Adipose tissue (tissue), 3 donors: ENCODE results near the gene RAB5A. TPM values are rescaled to one million over a fixed set of nuclear protein-coding genes. Genes with fewer than 3 reads are reported as not detected.
"Not testable (repeated sequence)": the region's sequence is repeated elsewhere in the genome, so short reads cannot be mapped to it uniquely, and the experiment has no call there.

Experiments used
- H3K27ac ChIP-seq: one replicate; pipeline ENCODE4 v1.5.1; 2013; ENCODE audit warnings: low read depth, low read length
- WGBS, 3 donors: extraction: QIAGEN DNeasy Blood & Tissue Kit; methylation state at CpG; one replicate each; pipeline ENCODE4 v1.1.7; 2013; 5-methylcytosine and 5-hydroxymethylcytosine counted together
- polyA plus RNA-seq, 3 donors: library from polyadenylated mRNA; stranded (reverse); fragments of 200-250 nt; gene quantifications; one replicate each; pipeline ENCODE4 v1.2.3, GENCODE V29; 2013
- donor health status: healthy with polysubstance abuse.
- donor health status: Bipolar disorder and iron deficiency.
- donor health status: healthy.

RAB5A gene
- polyA plus RNA-seq, 3 donors, result 11.4 to 54.8 (median 27.6) TPM

GRCh38 chr3:19945969-19946831, 697 bp upstream of the RAB5A start:
- H3K27ac ChIP-seq, result peak overlapping the region; percentile 70
- WGBS, 3 donors, result 35 to 48% (median 42%) methylated on average over 26 of the region's 26 CpGs

GRCh38 chr3:19947549-19948225, 790 bp downstream of the RAB5A start:
- H3K27ac ChIP-seq, result peak overlapping the region; percentile 95
- WGBS, 3 donors, result 0 to 1% (median 1%) methylated on average over 25 to 30 of the region's 30 CpGs

DNA sequence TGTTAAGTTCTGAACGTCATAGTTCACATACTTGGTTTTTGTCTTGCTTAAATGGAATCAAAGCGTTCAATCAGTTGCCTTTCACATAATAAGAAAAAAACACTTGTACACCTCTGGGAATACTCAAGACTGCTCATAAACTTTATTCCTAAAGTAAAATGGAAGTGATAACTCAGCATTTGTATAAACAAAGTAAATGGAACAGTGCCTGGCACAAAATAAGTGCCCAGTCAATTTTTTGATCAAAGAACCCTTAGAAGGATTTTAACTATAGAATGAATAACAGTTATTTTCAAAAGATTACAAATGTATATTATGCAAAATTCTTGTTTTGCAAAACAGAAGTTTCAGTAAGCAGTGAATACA, 1.3 kb downstream of the RAB5A start:
- H3K27ac ChIP-seq, result peak overlapping the region; percentile 95
- WGBS, 3 donors, result 0 to 4% (median 0%) methylated on average over 2 of the region's 2 CpGs

- H3K27ac ChIP-seq, result no peak overlapping the region
- WGBS, 3 donors, result 84 to 91% (median 87%) methylated on average over 2 of the region's 2 CpGs
Observed at GRCh38 chr3:19950316-19950715, 3.4 kb downstream of the RAB5A start.

GRCh38 chr3:19954676-19955075, 7.8 kb downstream of the RAB5A start:
- WGBS, 3 donors, result 96 to 99% (median 97%) methylated on average over 4 of the region's 4 CpGs
- H3K27ac ChIP-seq, result no peak overlapping the region

- 87 to 95% (median 94%) methylated on average over 9 of the region's 9 CpGs for WGBS, 3 donors
- H3K27ac ChIP-seq, result not testable (repeated sequence)
Observed at GRCh38 chr3:19957354-19957753, 10.5 kb downstream of the RAB5A start.

- WGBS, 3 donors, result 71 to 73% (median 72%) methylated on average over 4 of the region's 4 CpGs
- H3K27ac ChIP-seq, result no peak overlapping the region
Observed at GRCh38 chr3:19959505-19959904, 12.6 kb downstream of the RAB5A start.

- 70 to 83% (median 81%) methylated on average over 4 of the region's 4 CpGs for WGBS, 3 donors
- H3K27ac ChIP-seq, result no peak overlapping the region
Observed at GRCh38 chr3:19960696-19961095, 13.8 kb downstream of the RAB5A start.

DNA sequence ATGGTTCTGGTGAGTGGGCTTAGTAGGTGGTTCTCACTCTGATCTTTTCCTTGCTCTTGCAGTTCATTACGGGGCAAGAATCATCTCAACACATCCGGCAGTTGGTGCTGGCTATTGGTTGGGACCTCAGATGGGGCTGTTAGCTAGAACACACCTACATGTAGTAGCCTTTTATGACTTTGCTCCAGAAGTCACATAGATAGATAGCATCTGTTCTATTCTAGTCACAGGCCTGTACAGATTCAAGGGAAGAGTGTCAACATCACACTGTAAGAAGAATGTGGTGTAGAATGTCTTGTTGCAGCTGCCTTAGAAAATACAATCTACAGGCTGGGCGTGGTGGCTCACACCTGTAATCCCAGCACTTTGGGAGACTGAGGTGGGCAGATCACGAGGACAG, 15.1 kb downstream of the RAB5A start:
- no peak overlapping the region for H3K27ac ChIP-seq
- WGBS, 3 donors, result 94 to 98% (median 97%) methylated on average over 4 of the region's 4 CpGs

- 82 to 92% (median 89%) methylated on average over 6 of the region's 6 CpGs for WGBS, 3 donors
- no peak overlapping the region for H3K27ac ChIP-seq
Observed at GRCh38 chr3:19967208-19967607, 20.3 kb downstream of the RAB5A start.

- no peak overlapping the region for H3K27ac ChIP-seq
- 76 to 81% (median 79%) methylated on average over 4 of the region's 4 CpGs for WGBS, 3 donors
Observed at GRCh38 chr3:19967812-19968211, 20.9 kb downstream of the RAB5A start.

DNA sequence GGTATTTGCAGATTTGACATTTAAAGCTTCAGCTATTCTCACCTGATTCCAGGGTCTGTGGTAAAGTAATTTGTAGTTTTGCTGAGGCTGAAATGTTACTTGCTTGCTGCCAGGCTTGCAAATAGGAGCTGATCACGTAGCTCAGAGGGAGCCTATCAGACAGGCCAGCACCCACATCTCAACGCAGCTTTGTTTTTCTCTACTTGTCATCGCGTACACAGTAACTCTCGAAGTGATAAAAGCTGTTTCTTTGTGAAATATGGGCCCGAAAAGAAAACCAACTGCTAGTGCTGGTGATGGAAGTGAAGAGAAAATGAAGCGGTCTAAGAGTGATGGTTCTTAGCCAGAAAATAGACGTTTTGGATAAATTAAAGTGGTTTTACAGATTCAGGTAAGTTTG, 23.4 kb downstream of the RAB5A start:
- 66 to 92% (median 90%) methylated on average over 8 of the region's 8 CpGs for WGBS, 3 donors
- H3K27ac ChIP-seq, result no peak overlapping the region

GRCh38 chr3:19972054-19972453, 25.2 kb downstream of the RAB5A start:
- no peak overlapping the region for H3K27ac ChIP-seq
- 41 to 63% (median 59%) methylated on average over 3 of the region's 3 CpGs for WGBS, 3 donors

GRCh38 chr3:19988904-19989303, 42.0 kb downstream of the RAB5A start:
- not testable (repeated sequence) for H3K27ac ChIP-seq
- WGBS, 3 donors, result 95 to 97% (median 97%) methylated on average over 8 of the region's 8 CpGs

GRCh38 chr3:19994796-19995195, 47.9 kb downstream of the RAB5A start:
- WGBS, 3 donors, result 70 to 83% (median 80%) methylated on average over 2 of the region's 2 CpGs
- H3K27ac ChIP-seq, result no peak overlapping the region

GRCh38 chr3:19997502-19997901, 50.6 kb downstream of the RAB5A start:
- WGBS, 3 donors, result 79 to 92% (median 83%) methylated on average over 4 of the region's 4 CpGs

GRCh38 chr3:20001932-20002331, 55.0 kb downstream of the RAB5A start:
- WGBS, 3 donors, result 64 to 76% (median 71%) methylated on average over 3 of the region's 3 CpGs
- H3K27ac ChIP-seq, result no peak overlapping the region

More at GRCh38 chr3:19997502-19997901, 50.6 kb downstream of the RAB5A start:
- no peak overlapping the region for H3K27ac ChIP-seq

- H3K27ac ChIP-seq, result no peak overlapping the region
- 96 to 97% (median 97%) methylated on average over 20 of the region's 20 CpGs for WGBS, 3 donors
Observed at GRCh38 chr3:20007960-20008359, 61.1 kb downstream of the RAB5A start.

DNA sequence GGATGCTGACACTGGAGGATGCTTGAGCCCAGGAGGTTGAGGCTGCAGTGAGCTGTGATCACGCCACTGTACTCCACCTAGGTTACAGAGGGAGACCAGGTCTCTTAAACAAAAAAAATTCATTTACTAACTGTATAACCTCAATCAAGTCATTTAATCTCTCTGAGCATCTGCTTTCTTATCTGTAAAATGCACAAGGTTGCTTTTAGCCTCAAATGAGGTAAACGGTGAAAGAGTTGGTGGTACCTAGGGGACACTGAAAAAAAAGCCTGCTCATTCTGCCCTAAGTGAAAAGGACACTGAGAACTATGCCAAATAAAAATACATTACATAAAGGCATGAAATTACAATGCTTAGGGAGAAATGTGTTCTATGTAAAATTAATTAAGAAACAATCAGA, 61.7 kb downstream of the RAB5A start:
- WGBS, 3 donors, result 67 to 70% (median 68%) methylated on average over 2 of the region's 2 CpGs
- H3K27ac ChIP-seq, result no peak overlapping the region

GRCh38 chr3:20012164-20012563, 65.3 kb downstream of the RAB5A start, which contains the start of gene PP2D1:
Gene PP2D1 (minus strand): TSS chr3:20012264. CDS start chr3:20012072, 192 bp downstream.
- 93 to 95% (median 95%) methylated on average over 4 of the region's 4 CpGs for WGBS, 3 donors
- H3K27ac ChIP-seq, result no peak within 1 kb of the TSS
